Activated CD8-positive, alpha-beta T cell treated with anti-CD3 and anti-CD28 coated beads for 36 hours (primary cell): ENCODE results near the gene ARHGEF1. TPM values are rescaled to one million over a fixed set of nuclear protein-coding genes. Genes with fewer than 3 reads are reported as not detected.

Experiments
- ATAC-seq: fragments of 200-7000 bp; cut with Tn5 transposase; one replicate; pipeline ENCODE4 v1.10.0; 2021; ENCODE audit warnings: mild to moderate bottlenecking, moderate library complexity
- CTCF ChIA-PET: fragments of 350-600 bp; sonication (Branson Sonifier 250); formaldehyde crosslinking; loops from one replicate; lab custom pipeline; 2021; ENCODE audit warnings: antibody characterized with exemption; lab: Charles Lee
- POLR2A ChIA-PET: fragments of 350-600 bp; sonication (Branson Sonifier 250); formaldehyde crosslinking; loops from one replicate; lab custom pipeline; 2021; ENCODE audit warnings: antibody characterized with exemption; lab: Charles Lee
- DNase-seq: peaks from one replicate; pipeline ENCODE4 v3.0.0-alpha.2; 2020
- H3K27ac Mint-ChIP-seq: one replicate; pipeline ENCODE4 v1.8.0; 2021; ENCODE audit warnings: mild to moderate bottlenecking, mixed read lengths
- H3K27me3 Mint-ChIP-seq: one replicate; pipeline ENCODE4 v1.8.0; 2021; ENCODE audit warnings: mixed read lengths
- H3K36me3 Mint-ChIP-seq: one replicate; pipeline ENCODE4 v1.8.0; 2021; ENCODE audit warnings: low read depth, mixed read lengths
- H3K4me1 Mint-ChIP-seq: one replicate; pipeline ENCODE4 v1.8.0; 2021; ENCODE audit warnings: low read depth, mixed read lengths
- H3K4me3 Mint-ChIP-seq: one replicate; pipeline ENCODE4 v1.8.0; 2021; ENCODE audit warnings: mild to moderate bottlenecking, moderate library complexity, mixed read lengths
- H3K9me3 Mint-ChIP-seq: one replicate; pipeline ENCODE4 v1.8.0; 2021; ENCODE audit warnings: mixed read lengths
- CTCF ChIP-seq: fragments of 200-600 bp; IDR thresholded peaks from one replicate; pipeline ENCODE4 v1.8.0; 2022; ENCODE audit warnings: antibody characterized with exemption, mild to moderate bottlenecking
- intact Hi-C: fragments of 100-400 bp; cut with micrococcal nuclease; formaldehyde crosslinking; loops from one replicate; pipeline ENCODE4 v1.10.0; 2022
- total RNA-seq, 2 experiments: library from RNA; stranded (reverse); gene quantifications; one replicate each; pipeline ENCODE4 v1.2.3, GENCODE V29; 2021

The ARHGEF1 gene
- total RNA-seq, 2 experiments from 2014 or later = 307 to 308 TPM

DNA sequence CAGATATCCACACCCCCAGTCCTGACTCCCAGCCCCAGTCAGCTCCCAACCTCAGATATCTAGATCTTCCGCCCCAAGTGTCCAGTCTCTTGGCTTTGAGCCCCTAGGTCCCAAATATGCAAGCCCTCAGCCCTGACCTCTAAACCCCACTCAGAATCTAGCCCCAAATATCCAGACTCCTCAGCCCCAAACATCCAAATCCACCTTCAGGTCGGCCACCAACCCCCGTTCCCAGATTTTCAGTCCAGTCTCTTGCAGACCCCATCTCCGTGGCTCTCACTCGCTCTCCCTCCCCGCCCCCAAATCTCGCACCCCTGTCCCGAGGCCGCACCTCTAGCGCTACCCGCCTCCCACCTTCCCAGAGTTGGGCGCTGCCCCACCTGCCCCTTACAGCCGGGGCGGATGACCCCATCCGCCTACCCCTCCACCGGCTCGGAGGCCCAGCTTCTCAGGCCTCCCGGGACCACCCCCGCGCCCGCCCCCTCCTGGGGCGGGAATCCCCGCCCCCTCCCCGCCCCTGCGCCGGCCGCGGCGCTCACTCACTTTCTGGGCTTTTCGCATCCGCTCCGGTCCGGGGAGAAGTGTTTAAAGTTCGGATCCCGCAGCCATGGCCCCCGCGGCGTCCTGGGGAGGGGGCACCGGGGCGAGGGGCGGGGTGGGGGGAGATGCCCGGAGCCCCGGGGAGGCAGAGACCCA is 44.7 kb downstream of the ARHGEF1 start:
- ChIA-PET POLR2A (interaction anchor here (0.9 to 2.7 kb wide), 9 partner anchors 15 to 67 kb away, joined by 3 to 10 read pairs (median 3); partner anchors contain the start of gene RPS19), CTCF (interaction anchor here (0.9 to 1.7 kb wide), 5 partner anchors 19 to 36 kb away, joined by 3 to 5 read pairs (median 4); partner anchors contain the start of gene RABAC1)
- Mint-ChIP-seq H3K27ac (no peak overlapping the region), H3K9me3 (no peaks in the 10 kb centered on the region), H3K4me1 (peaks cover 27% of the 10 kb centered on the region), H3K4me3 (peak overlapping the region; percentile 75), H3K36me3 (no peaks in the 10 kb centered on the region), H3K27me3 (peaks cover 9% of the 10 kb centered on the region)
- intact Hi-C loops = no loop called here
- DNase-seq (no peak), ATAC-seq (peak; percentile 8)
- no peak for TF ChIP-seq CTCF

- Mint-ChIP-seq H3K4me3 (peak within 1 kb of the TSS; percentile 75), H3K4me1 (peaks cover 25% of the 10 kb centered on the region), H3K27me3 (peaks cover 9% of the 10 kb centered on the region), H3K9me3 (no peaks in the 10 kb centered on the region), H3K36me3 (no peaks in the 10 kb centered on the region), H3K27ac (peak within 1 kb of the TSS; percentile 72)
- ChIA-PET POLR2A (interaction anchor here (0.9 to 2.7 kb wide), 8 partner anchors 14 to 68 kb away, joined by 3 to 10 read pairs (median 3); partner anchors contain the start of gene RPS19), CTCF (interaction anchor here (0.9 to 1.7 kb wide), 5 partner anchors 18 to 36 kb away, joined by 3 to 5 read pairs (median 4); partner anchors contain the start of gene RABAC1)
- intact Hi-C loops = no loop called here
- no peak for TF ChIP-seq CTCF
- peak; percentile 41 for ATAC-seq
- peak; percentile 47 for DNase-seq
These were observed 45.3 kb downstream of the ARHGEF1 start, which contains the start of gene ERFL for GRCh38 chr19:41928221-41928683. TSS of gene ERFL (minus strand) at chr19:41928449. CDS start at chr19:41912919, 15,530 bp downstream.

- no peak for TF ChIP-seq CTCF
- intact Hi-C loops = no loop called here
- peak overlapping the region; percentile 75 for H3K4me3 Mint-ChIP-seq
- CTCF ChIA-PET = interaction anchor here (1.0 to 2.8 kb wide), 6 partner anchors 16 to 56 kb away, joined by 4 to 20 read pairs (median 6); partner anchors contain the start of gene RABAC1
- ATAC-seq (peak; percentile 71), DNase-seq (peak; percentile 62)
- H3K4me1 Mint-ChIP-seq = peaks cover 29% of the 10 kb centered on the region
- H3K27ac Mint-ChIP-seq = peak overlapping the region; percentile 72
- POLR2A ChIA-PET = interaction anchor here (0.8 to 2.7 kb wide), 13 partner anchors 14 to 69 kb away, joined by 3 to 10 read pairs (median 4); partner anchors contain the start of gene RPS19
- H3K27me3 Mint-ChIP-seq = peaks cover 9% of the 10 kb centered on the region
- H3K36me3 Mint-ChIP-seq = no peaks in the 10 kb centered on the region
- H3K9me3 Mint-ChIP-seq = no peaks in the 10 kb centered on the region
These were observed 46.0 kb downstream of the ARHGEF1 start for GRCh38 chr19:41928754-41929535.

GRCh38 chr19:41929536-41930071 is 46.6 kb downstream of the ARHGEF1 start:
- ATAC-seq (no peak), DNase-seq (no peak)
- H3K4me1 Mint-ChIP-seq = peaks cover 32% of the 10 kb centered on the region
- peak overlapping the region; percentile 75 for H3K4me3 Mint-ChIP-seq
- TF ChIP-seq CTCF = no peak
- ChIA-PET POLR2A (interaction anchor here (0.8 to 1.7 kb wide), 9 partner anchors 12 to 64 kb away, joined by 3 to 7 read pairs (median 4); no protein-coding TSS in a partner anchor), CTCF (interaction anchor here (2.4 to 2.8 kb wide), 3 partner anchors 15 to 56 kb away, joined by 8 to 20 read pairs (median 11); no protein-coding TSS in a partner anchor)
- no peaks in the 10 kb centered on the region for H3K9me3 Mint-ChIP-seq
- H3K36me3 Mint-ChIP-seq = no peaks in the 10 kb centered on the region
- intact Hi-C loops = no loop called here
- no peak overlapping the region for H3K27ac Mint-ChIP-seq
- H3K27me3 Mint-ChIP-seq = peaks cover 9% of the 10 kb centered on the region
